ENCODE measurements around the gene HEG1. TPM values are rescaled to one million over a fixed set of nuclear protein-coding genes. Genes with fewer than 3 reads are reported as not detected.

HEG1 gene
- total RNA-seq, 4 donors from 2014 or later = 9.8 to 27.1 (median 17.6) TPM

DNA sequence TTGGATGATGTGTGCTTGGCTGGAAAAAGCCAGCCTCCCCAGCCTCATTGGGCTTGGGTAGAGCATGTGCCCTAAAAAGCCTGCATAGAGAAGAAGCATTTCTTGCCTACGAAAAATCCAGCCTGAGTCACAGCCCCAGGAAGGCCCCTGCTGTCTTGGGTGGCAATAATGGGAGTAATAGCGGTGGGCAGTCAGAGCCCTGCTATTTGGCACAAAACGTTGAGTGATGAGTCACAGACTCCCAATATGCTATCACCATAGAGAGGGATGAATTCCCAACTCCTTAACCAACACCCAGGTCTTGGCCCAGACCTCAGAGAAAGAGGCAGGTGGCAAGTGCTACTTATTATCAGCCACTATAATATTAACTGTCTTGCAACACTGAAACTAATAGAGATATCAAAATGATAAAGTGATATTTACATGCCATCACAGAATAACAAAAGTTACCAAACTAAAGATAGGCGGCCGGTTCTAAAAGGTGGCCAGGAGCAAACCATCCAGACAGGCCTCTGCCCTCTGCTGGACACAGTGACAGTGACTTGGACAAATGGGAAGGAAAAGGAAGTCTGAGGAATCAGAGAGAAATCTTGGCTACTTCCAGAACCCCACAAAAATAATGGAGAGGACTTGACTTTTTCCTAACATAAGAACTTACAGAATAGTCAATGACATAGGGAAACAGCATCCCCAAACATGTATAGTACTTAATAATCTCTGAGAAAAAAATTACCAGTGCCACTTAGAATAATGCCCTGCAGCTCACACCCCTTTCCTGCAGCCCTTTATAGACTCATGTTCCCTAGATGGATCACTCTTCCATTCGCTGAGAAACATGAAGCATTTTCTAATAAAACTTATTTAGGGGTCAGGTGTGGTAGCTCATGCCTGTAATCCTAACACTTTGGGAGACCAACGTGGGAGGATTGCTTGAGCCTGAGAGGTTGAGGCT, 69.3 kb downstream of the HEG1 start:
- in situ Hi-C loops (cut with MboI; ENCODE audit: low sequenced_read_pairs in 4 of 4) = no loop called here
- Histone ChIP-seq H3K27me3 (no peaks in the 10 kb centered on the region), H3K36me3 (peaks cover 0 to 11% of the 10 kb centered on the region in 2 donors), H3K27ac (peak overlapping the region; percentile 17 to 51 (median 40)), H3K4me3 (no peak overlapping the region), H3K4me1 (peaks cover 4 to 7% of the 10 kb centered on the region in 2 donors), H3K9me3 (no peaks in the 10 kb centered on the region)
- no peak for TF ChIP-seq POLR2A (IDR thresholded peaks at IDR 0.05)
- TF ChIP-seq, protein P1, sequence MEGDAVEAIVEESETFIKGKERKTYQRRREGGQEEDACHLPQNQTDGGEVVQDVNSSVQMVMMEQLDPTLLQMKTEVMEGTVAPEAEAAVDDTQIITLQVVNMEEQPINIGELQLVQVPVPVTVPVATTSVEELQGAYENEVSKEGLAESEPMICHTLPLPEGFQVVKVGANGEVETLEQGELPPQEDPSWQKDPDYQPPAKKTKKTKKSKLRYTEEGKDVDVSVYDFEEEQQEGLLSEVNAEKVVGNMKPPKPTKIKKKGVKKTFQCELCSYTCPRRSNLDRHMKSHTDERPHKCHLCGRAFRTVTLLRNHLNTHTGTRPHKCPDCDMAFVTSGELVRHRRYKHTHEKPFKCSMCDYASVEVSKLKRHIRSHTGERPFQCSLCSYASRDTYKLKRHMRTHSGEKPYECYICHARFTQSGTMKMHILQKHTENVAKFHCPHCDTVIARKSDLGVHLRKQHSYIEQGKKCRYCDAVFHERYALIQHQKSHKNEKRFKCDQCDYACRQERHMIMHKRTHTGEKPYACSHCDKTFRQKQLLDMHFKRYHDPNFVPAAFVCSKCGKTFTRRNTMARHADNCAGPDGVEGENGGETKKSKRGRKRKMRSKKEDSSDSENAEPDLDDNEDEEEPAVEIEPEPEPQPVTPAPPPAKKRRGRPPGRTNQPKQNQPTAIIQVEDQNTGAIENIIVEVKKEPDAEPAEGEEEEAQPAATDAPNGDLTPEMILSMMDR (IDR thresholded peaks at IDR 0.05 in 4 of 5, conservative IDR thresholded peaks at IDR 0.05 in 1 of 5) = peak in 1 of 5 experiments; percentile 19
- DNase-seq (no peak), ATAC-seq (no peak)
- intact Hi-C loops (cut with DNase I; ENCODE audit: low total_unique reads) = no loop called here

DNA sequence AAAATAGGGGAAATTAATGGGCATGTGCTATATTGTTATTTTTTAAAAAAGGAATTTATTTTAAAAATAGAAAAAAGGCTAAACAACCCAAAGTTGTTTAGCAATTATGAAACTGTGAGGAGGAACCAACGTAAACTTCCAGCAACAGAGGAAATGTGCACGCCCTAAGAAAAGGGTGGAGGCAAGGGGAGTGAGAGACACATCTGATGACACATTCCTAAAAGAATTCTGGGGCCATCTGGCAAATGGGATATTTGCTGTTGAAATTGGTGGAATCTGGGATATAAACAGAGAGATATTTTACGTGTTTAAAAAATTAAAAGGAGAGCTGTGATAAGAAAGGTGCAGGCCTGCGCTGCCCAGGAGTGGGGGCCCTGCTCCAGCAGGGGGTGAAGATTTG, 70.4 kb downstream of the HEG1 start:
- H3K4me3 ChIP-seq = no peak overlapping the region
- in situ Hi-C loops (cut with MboI; ENCODE audit: low sequenced_read_pairs in 4 of 4) = no loop called here
- no peak for TF ChIP-seq POLR2A (IDR thresholded peaks at IDR 0.05)
- TF ChIP-seq, protein P1 (IDR thresholded peaks at IDR 0.05 in 4 of 5, conservative IDR thresholded peaks at IDR 0.05 in 1 of 5) = no peak
- H3K9me3 ChIP-seq = no peaks in the 10 kb centered on the region
- peaks cover 0 to 8% of the 10 kb centered on the region in 2 donors for H3K36me3 ChIP-seq
- H3K27ac ChIP-seq = peak overlapping the region; percentile 38 to 51 (median 44)
- peak; percentile 62 to 70 for ATAC-seq
- intact Hi-C loops (cut with DNase I; ENCODE audit: low total_unique reads) = no loop called here
- DNase-seq = peak; percentile 16 to 37
- peaks cover 4 to 7% of the 10 kb centered on the region in 2 donors for H3K4me1 ChIP-seq
- no peaks in the 10 kb centered on the region for H3K27me3 ChIP-seq

DNA sequence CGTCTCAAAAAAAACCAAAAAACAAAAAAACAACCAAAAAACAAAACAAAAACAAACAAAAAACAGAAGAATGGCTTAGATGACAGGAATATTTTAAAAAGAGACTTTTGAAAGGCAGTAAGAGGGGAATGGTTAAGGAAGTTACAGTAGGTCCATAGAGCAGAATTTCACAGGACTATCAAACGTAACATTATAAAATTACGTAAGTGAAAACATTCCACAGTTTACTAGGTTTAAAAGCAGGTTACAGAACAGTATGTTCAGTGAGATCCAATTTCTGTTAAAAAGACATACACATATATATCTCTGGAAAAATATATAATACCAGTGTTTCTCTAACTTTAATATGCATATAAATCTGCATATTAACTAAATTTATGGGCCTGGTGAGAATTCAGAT, 71.0 kb downstream of the HEG1 start:
- no peak for ATAC-seq
- Histone ChIP-seq H3K27ac (peak overlapping the region in 2 of 4 donors; percentile 38 to 42), H3K4me3 (no peak overlapping the region), H3K9me3 (no peaks in the 10 kb centered on the region), H3K36me3 (peaks cover 0 to 2% of the 10 kb centered on the region in 2 donors), H3K27me3 (no peaks in the 10 kb centered on the region), H3K4me1 (peaks cover 4 to 7% of the 10 kb centered on the region in 2 donors)
- intact Hi-C loops (cut with DNase I; ENCODE audit: low total_unique reads) = no loop called here
- TF ChIP-seq, protein P1 (IDR thresholded peaks at IDR 0.05 in 4 of 5, conservative IDR thresholded peaks at IDR 0.05 in 1 of 5) = no peak
- no peak for TF ChIP-seq POLR2A (IDR thresholded peaks at IDR 0.05)
- no peak for DNase-seq
- in situ Hi-C loops (cut with MboI; ENCODE audit: low sequenced_read_pairs in 4 of 4) = no loop called here

DNA sequence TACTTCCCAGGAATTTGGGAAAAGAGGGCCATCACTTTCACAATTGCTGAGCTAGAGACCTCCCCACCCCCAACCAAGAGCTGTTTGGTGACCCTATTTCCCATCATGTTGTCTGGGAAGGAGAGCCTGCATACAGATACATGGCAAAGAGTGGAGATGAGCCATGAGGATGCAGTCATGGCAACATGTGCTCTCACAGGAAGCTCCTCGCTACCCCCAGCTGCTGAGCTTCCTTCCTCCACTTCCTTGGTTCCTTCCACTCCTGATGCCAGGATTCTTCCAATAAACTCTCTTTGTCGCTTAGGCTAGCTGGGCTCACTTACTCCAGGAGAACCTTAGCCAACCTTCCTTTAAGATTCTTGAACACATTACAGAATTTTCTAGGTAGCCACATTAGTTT, 72.9 kb downstream of the HEG1 start:
- Histone ChIP-seq H3K36me3 (no peaks in the 10 kb centered on the region), H3K4me1 (peaks cover 4 to 7% of the 10 kb centered on the region in 2 donors), H3K9me3 (no peaks in the 10 kb centered on the region), H3K4me3 (no peak overlapping the region), H3K27me3 (no peaks in the 10 kb centered on the region), H3K27ac (no peak overlapping the region)
- ATAC-seq (no peak), DNase-seq (no peak)
- TF ChIP-seq, protein P1 (IDR thresholded peaks at IDR 0.05 in 4 of 5, conservative IDR thresholded peaks at IDR 0.05 in 1 of 5) = no peak
- in situ Hi-C loops (cut with MboI; ENCODE audit: low sequenced_read_pairs in 4 of 4) (no loop called here), intact Hi-C loops (cut with DNase I; ENCODE audit: low total_unique reads) (no loop called here)

Measured in gastrocnemius medialis (tissue), 4 donors.